WERI-Rb-1 (cell line): ENCODE results near the gene FBXO17.

Experiments used
- DNase-seq: peaks from one replicate; pipeline ENCODE4 v3.0.0-alpha.2; 2020
- H3K27ac ChIP-seq: fragments of 250-450 bp; sonication (Bioruptor Pico); 2 replicates; pipeline ENCODE4 v1.5.1; 2020; ENCODE audit warnings: mild to moderate bottlenecking, moderate library complexity
- H3K27me3 ChIP-seq: fragments of 250-450 bp; sonication (Bioruptor Pico); 2 replicates; pipeline ENCODE4 v1.5.1; 2021; ENCODE audit warnings: mild to moderate bottlenecking, low read depth, moderate library complexity; ENCODE audit not compliant: insufficient read depth, severe bottlenecking
- H3K36me3 ChIP-seq: fragments of 250-450 bp; sonication (Bioruptor Pico); 2 replicates; pipeline ENCODE4 v1.5.1; 2020; ENCODE audit warnings: mild to moderate bottlenecking, moderate library complexity
- H3K4me3 ChIP-seq: 2 replicates; pipeline ENCODE4 v1.5.1; 2011; ENCODE audit warnings: low read depth, mild to moderate bottlenecking, control low read depth, low read length
- H3K9me3 ChIP-seq: fragments of 250-450 bp; sonication (Bioruptor Pico); 2 replicates; pipeline ENCODE4 v1.5.1; 2021; ENCODE audit warnings: mild to moderate bottlenecking, moderate library complexity; ENCODE audit not compliant: severe bottlenecking
- CTCF ChIP-seq: IDR thresholded peaks from 2 replicates; pipeline ENCODE4 v1.5.1; 2011; ENCODE audit warnings: low read depth, mild to moderate bottlenecking, control low read depth, inconsistent platforms, low read length

Gene FBXO17

DNA sequence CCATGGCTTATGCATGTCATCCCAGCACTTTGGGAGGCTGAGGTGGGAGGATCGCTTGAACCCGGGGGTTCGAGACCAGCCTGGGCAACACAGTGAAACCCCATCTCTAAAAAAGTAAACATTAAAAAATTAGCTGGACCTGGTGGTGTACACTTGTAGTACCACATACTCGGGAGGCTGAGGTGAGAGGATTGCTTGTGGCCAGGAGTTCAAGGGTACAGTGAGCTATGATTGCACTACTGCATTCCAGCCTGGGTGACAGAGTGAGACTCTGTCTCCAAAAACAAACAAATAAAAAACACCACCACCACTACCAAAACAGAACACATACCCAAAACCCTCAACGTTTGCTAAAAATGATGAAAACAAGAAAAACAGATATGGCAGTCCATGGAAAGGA, 15.9 kb downstream of the FBXO17 start:
- Histone ChIP-seq H3K27ac (no peak overlapping the region), H3K4me3 (no peak overlapping the region), H3K9me3 (no peaks in the 10 kb centered on the region), H3K27me3 (no peaks in the 10 kb centered on the region), H3K36me3 (peaks cover 9% of the 10 kb centered on the region)
- DNase-seq: no peak
- TF ChIP-seq CTCF: no peak

DNA sequence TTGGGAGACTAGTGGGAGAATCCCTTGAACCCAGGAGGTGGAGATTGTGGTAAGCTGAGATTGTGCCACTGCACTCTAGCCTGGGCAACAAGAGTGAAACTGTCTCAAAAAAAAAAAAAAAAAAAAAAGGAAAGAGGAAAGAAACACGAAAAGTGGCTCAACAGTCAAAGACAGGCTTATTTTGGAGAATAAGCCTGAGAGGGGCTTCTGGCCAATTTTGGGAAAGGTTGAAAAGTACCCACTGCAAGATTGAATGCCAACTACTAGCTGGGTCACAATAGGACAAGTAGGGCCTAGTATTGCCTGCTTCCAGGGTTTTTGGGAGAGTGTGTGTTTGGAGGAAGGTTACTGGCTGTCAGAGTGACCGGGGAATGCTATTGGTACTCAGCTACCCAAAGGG, 17.2 kb downstream of the FBXO17 start:
- no peak for TF ChIP-seq CTCF
- no peak overlapping the region for H3K27ac ChIP-seq
- no peak for DNase-seq
- H3K9me3 ChIP-seq: no peaks in the 10 kb centered on the region
- H3K4me3 ChIP-seq: no peak overlapping the region
- H3K36me3 ChIP-seq: peaks cover 9% of the 10 kb centered on the region
- no peaks in the 10 kb centered on the region for H3K27me3 ChIP-seq

GRCh38 chr19:38956264-38956663, 19.3 kb downstream of the FBXO17 start:
- no peaks in the 10 kb centered on the region for H3K9me3 ChIP-seq
- H3K27ac ChIP-seq: no peak overlapping the region
- peaks cover 13% of the 10 kb centered on the region for H3K36me3 ChIP-seq
- H3K27me3 ChIP-seq: no peaks in the 10 kb centered on the region
- H3K4me3 ChIP-seq: no peak overlapping the region
- no peak for TF ChIP-seq CTCF
- DNase-seq: no peak

DNA sequence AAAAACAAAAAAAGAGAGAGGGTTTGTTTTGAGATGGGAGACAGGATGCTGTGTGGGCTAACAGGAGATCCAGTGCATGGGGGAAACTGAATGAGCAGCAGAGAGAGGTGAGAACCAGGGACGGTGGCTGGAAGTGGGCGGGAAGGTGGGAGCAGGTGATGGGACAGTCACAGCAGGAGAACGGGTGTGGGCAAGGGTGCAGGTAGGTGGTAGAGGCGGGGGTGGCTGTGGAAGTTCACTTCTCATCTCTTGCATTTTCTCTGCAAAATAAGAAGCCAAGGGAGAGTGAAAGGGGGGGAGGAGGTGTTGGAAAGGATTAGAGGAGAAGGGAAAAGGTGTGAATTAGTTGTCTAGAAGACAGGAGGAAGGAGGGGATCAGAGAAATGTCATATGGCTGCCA, 21.9 kb downstream of the FBXO17 start:
- Histone ChIP-seq H3K9me3 (no peaks in the 10 kb centered on the region), H3K4me3 (no peak overlapping the region), H3K27me3 (no peaks in the 10 kb centered on the region), H3K36me3 (peaks cover 27% of the 10 kb centered on the region), H3K27ac (no peak overlapping the region)
- TF ChIP-seq CTCF: no peak
- no peak for DNase-seq

GRCh38 chr19:38952395-38953165, 23.0 kb downstream of the FBXO17 start:
- no peak for DNase-seq
- no peaks in the 10 kb centered on the region for H3K9me3 ChIP-seq
- H3K36me3 ChIP-seq: peaks cover 33% of the 10 kb centered on the region
- no peaks in the 10 kb centered on the region for H3K27me3 ChIP-seq
- no peak overlapping the region for H3K27ac ChIP-seq
- H3K4me3 ChIP-seq: no peak overlapping the region
- 0 out of 2 replicates have a peak, but pooled peaks have one; percentile 1 for TF ChIP-seq CTCF

DNA sequence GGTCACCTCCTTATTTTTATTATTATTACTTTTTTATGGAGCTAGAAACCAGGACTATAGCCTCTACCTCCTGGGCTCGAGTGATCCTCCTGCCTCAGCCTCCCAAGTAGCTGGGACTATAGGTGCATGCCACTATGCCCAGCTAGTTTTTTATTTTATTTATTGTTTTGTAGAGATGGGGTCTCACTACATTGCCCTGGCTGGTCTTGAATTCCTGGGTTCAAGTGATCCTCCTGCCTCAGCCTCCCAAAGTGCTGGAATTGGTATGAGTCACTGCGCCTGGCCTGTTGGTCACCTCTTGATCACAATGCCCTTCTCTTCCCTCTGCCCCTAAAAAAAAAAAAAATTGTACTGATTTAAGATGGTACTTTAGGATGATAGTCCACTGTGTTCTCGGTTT, 24.4 kb downstream of the FBXO17 start:
- no peak for TF ChIP-seq CTCF
- Histone ChIP-seq H3K36me3 (peaks cover 40% of the 10 kb centered on the region), H3K9me3 (no peaks in the 10 kb centered on the region), H3K4me3 (no peak overlapping the region), H3K27me3 (no peaks in the 10 kb centered on the region), H3K27ac (no peak overlapping the region)
- DNase-seq: no peak
